ENCODE results near the gene ACOX3.
"Not testable (repeated sequence)": the region's sequence is repeated elsewhere in the genome, so short reads cannot be mapped to it uniquely, and the experiment has no call there.

Gene ACOX3

GRCh38 chr4:8434251-8435073, 6.1 kb downstream of the ACOX3 start:
- no peak for DNase-seq (ENCODE audit: low read depth, low spot score)

- no peak for DNase-seq (ENCODE audit: low read depth, low spot score)
Measured at GRCh38 chr4:8433136-8433535, 7.4 kb downstream of the ACOX3 start.

- no peak for DNase-seq (ENCODE audit: low read depth, low spot score)
Measured at GRCh38 chr4:8431553-8431952, 9.0 kb downstream of the ACOX3 start.

- peak; percentile 82 for DNase-seq (ENCODE audit: low read depth, low spot score)
Measured at GRCh38 chr4:8428288-8429097, 12.0 kb downstream of the ACOX3 start.

GRCh38 chr4:8427761-8428287, 12.7 kb downstream of the ACOX3 start:
- DNase-seq (ENCODE audit: low read depth, low spot score), result no peak

- no peak for DNase-seq (ENCODE audit: low read depth, low spot score)
Measured at GRCh38 chr4:8427262-8427661, 13.3 kb downstream of the ACOX3 start.

GRCh38 chr4:8422786-8423185, 17.7 kb downstream of the ACOX3 start:
- DNase-seq (ENCODE audit: low read depth, low spot score), result no peak

- no peak for DNase-seq (ENCODE audit: low read depth, low spot score)
Measured at GRCh38 chr4:8422327-8422726, 18.2 kb downstream of the ACOX3 start.

- DNase-seq (ENCODE audit: low read depth, low spot score), result not testable (repeated sequence)
Measured at GRCh38 chr4:8420151-8420550, 20.4 kb downstream of the ACOX3 start.

- no peak for DNase-seq (ENCODE audit: low read depth, low spot score)
Measured at GRCh38 chr4:8419222-8420041, 21.1 kb downstream of the ACOX3 start.

- DNase-seq (ENCODE audit: low read depth, low spot score), result no peak
Measured at GRCh38 chr4:8417071-8417614, 23.4 kb downstream of the ACOX3 start.

GRCh38 chr4:8414377-8414776, 26.1 kb downstream of the ACOX3 start:
- no peak for DNase-seq (ENCODE audit: low read depth, low spot score)

GRCh38 chr4:8412288-8412687, 28.2 kb downstream of the ACOX3 start:
- no peak for DNase-seq (ENCODE audit: low read depth, low spot score)

- no peak for DNase-seq (ENCODE audit: low read depth, low spot score)
Measured at GRCh38 chr4:8411351-8412180, 29.0 kb downstream of the ACOX3 start.

- DNase-seq (ENCODE audit: low read depth, low spot score), result no peak
Measured at GRCh38 chr4:8410641-8411271, 29.8 kb downstream of the ACOX3 start.

- DNase-seq (ENCODE audit: low read depth, low spot score), result no peak
Measured at GRCh38 chr4:8410066-8410625, 30.4 kb downstream of the ACOX3 start.

- DNase-seq (ENCODE audit: low read depth, low spot score), result no peak
Measured at GRCh38 chr4:8409264-8410065, 31.1 kb downstream of the ACOX3 start.

GRCh38 chr4:8407756-8408155, 32.8 kb downstream of the ACOX3 start:
- DNase-seq (ENCODE audit: low read depth, low spot score), result no peak

- DNase-seq (ENCODE audit: low read depth, low spot score), result no peak
Measured at GRCh38 chr4:8407316-8407715, 33.2 kb downstream of the ACOX3 start.
